Smooth muscle cell (in vitro differentiated cells): ENCODE results near the gene ABCA4. TPM values are rescaled to one million over a fixed set of nuclear protein-coding genes. Genes with fewer than 3 reads are reported as not detected.

Experiments used
- DNase-seq: peaks from one replicate; lab custom pipeline; 2025; ENCODE audit not compliant: unreplicated experiment; lab: John Stamatoyannopoulos, UW
- H2AFZ ChIP-seq: fragments of 200-600 bp; sonication (generic); 2 replicates; pipeline ENCODE4 v1.6.0; 2016; ENCODE audit warnings: antibody characterized with exemption, low read depth, mild to moderate bottlenecking
- H3F3A ChIP-seq: fragments of 200-600 bp; sonication (generic); 2 replicates; pipeline ENCODE4 v1.6.0; 2017; ENCODE audit warnings: antibody characterized with exemption, low read depth
- H3K27ac ChIP-seq: fragments of 200-600 bp; sonication (generic); 2 replicates; pipeline ENCODE4 v1.5.1; 2016; ENCODE audit warnings: low read depth, mild to moderate bottlenecking
- H3K27me3 ChIP-seq: fragments of 200-600 bp; sonication (generic); 2 replicates; pipeline ENCODE4 v1.6.1; 2016; ENCODE audit warnings: low read depth, mild to moderate bottlenecking
- H3K36me3 ChIP-seq: fragments of 200-600 bp; sonication (generic); 2 replicates; pipeline ENCODE4 v1.5.1; 2016; ENCODE audit warnings: low read depth
- H3K4me1 ChIP-seq: fragments of 200-600 bp; sonication (generic); 2 replicates; pipeline ENCODE4 v1.5.1; 2016; ENCODE audit warnings: low read depth
- H3K4me2 ChIP-seq: fragments of 200-600 bp; sonication (generic); 2 replicates; pipeline ENCODE4 v1.6.0; 2016; ENCODE audit warnings: mild to moderate bottlenecking
- H3K4me3 ChIP-seq: fragments of 200-600 bp; sonication (generic); 2 replicates; pipeline ENCODE4 v1.5.1; 2016; ENCODE audit warnings: mild to moderate bottlenecking
- H3K79me2 ChIP-seq: fragments of 200-600 bp; sonication (generic); 2 replicates; pipeline ENCODE4 v1.6.0; 2016; ENCODE audit warnings: low read depth, mild to moderate bottlenecking
- H3K9ac ChIP-seq: fragments of 200-600 bp; sonication (generic); 2 replicates; pipeline ENCODE4 v1.6.0; 2016; ENCODE audit warnings: low read depth
- H3K9me3 ChIP-seq: fragments of 200-600 bp; sonication (generic); replicated peaks from 2 replicates; pipeline ENCODE4 v1.5.1; 2016; ENCODE audit warnings: low read depth
- H4K20me1 ChIP-seq: fragments of 200-600 bp; sonication (generic); 2 replicates; pipeline ENCODE4 v1.6.0; 2016; ENCODE audit warnings: low read depth
- CTCF ChIP-seq: fragments of 200-600 bp; sonication (generic); IDR thresholded peaks from 2 replicates; pipeline ENCODE4 v1.5.1; 2017; ENCODE audit warnings: borderline replicate concordance, mild to moderate bottlenecking, antibody characterized with exemption; ENCODE audit not compliant: insufficient read depth, poor library complexity, severe bottlenecking
- WGBS: methylation state at CpG from one replicate; pipeline ENCODE4 v1.1.7; 2016; ENCODE audit warnings: low lambda C conversion rate; 5-methylcytosine and 5-hydroxymethylcytosine counted together
- polyA plus RNA-seq: library from polyadenylated mRNA; unstranded; fragments of >200 nt; fragmentation: Nextera tagmentation; extraction: Ambion mirVana; gene quantifications from 2 replicates; pipeline ENCODE4 v1.2.1, GENCODE V29; 2016
- total RNA-seq: library from RNA; depleted of rRNA; stranded (reverse); fragments of >200 nt; gene quantifications from 2 replicates; pipeline ENCODE4 v1.2.3, GENCODE V29; 2014

The ABCA4 gene
- total and polyA plus RNA-seq, 2 experiments from 2014 or later, result 0.46 to 0.99 TPM

GRCh38 chr1:94100785-94101612, 19.9 kb downstream of the ABCA4 start:
- Histone ChIP-seq H3K36me3 (no peaks in the 10 kb centered on the region), H3K27me3 (no peaks in the 10 kb centered on the region), H3K9me3 (no peaks in the 10 kb centered on the region), H2AFZ (no peak overlapping the region), H3F3A (peaks cover 43% of the 10 kb centered on the region), H3K4me3 (no peak overlapping the region), H3K9ac (peak overlapping the region; percentile 61), H3K27ac (peak overlapping the region; percentile 86), H3K4me1 (peaks cover 21% of the 10 kb centered on the region), H3K79me2 (no peaks in the 10 kb centered on the region), H4K20me1 (no peaks in the 10 kb centered on the region), H3K4me2 (peak overlapping the region; percentile 49)
- WGBS, result 9% methylated on average over 19 of the region's 19 CpGs
- no peak for DNase-seq
- TF ChIP-seq CTCF, result no peak

GRCh38 chr1:94100129-94100784, 20.7 kb downstream of the ABCA4 start:
- no peak overlapping the region for H3K9ac ChIP-seq
- DNase-seq, result no peak
- no peak overlapping the region for H3K4me3 ChIP-seq
- whole genome bisulfite sequencing, result 64% methylated on average over 5 of the region's 5 CpGs
- peak overlapping the region; percentile 86 for H3K27ac ChIP-seq
- peaks cover 45% of the 10 kb centered on the region for H3F3A ChIP-seq
- no peak overlapping the region for H2AFZ ChIP-seq
- TF ChIP-seq CTCF, result no peak
- H3K27me3 ChIP-seq, result no peaks in the 10 kb centered on the region
- peaks cover 19% of the 10 kb centered on the region for H3K4me1 ChIP-seq
- peak overlapping the region; percentile 49 for H3K4me2 ChIP-seq
- no peaks in the 10 kb centered on the region for H3K36me3 ChIP-seq
- H3K79me2 ChIP-seq, result no peaks in the 10 kb centered on the region
- no peaks in the 10 kb centered on the region for H4K20me1 ChIP-seq
- no peaks in the 10 kb centered on the region for H3K9me3 ChIP-seq

- DNase-seq, result no peak
- no peak overlapping the region for H2AFZ ChIP-seq
Observed at GRCh38 chr1:94099303-94099702, 21.6 kb downstream of the ABCA4 start.

More at GRCh38 chr1:94099303-94099702, 21.6 kb downstream of the ABCA4 start:
- Histone ChIP-seq H3K4me3 (no peak overlapping the region), H3K9ac (no peak overlapping the region), H3K4me1 (peaks cover 21% of the 10 kb centered on the region), H3K27me3 (no peaks in the 10 kb centered on the region), H3K36me3 (no peaks in the 10 kb centered on the region), H3K9me3 (no peaks in the 10 kb centered on the region), H3K4me2 (no peak overlapping the region), H3K79me2 (no peaks in the 10 kb centered on the region), H4K20me1 (no peaks in the 10 kb centered on the region), H3K27ac (no peak overlapping the region), H3F3A (peaks cover 45% of the 10 kb centered on the region)
- TF ChIP-seq CTCF, result no peak
- WGBS, result 60% methylated on average over 3 of the region's 3 CpGs
